ENCODE data around the gene WDR59.

GRCh38 chr16:74991593-74992403, 6.9 kb upstream of the WDR59 start:
- TF ChIP-seq CTCF (IDR thresholded peaks at IDR 0.05) (no peak), POLR2A (IDR thresholded peaks at IDR 0.05) (no peak), EP300 (IDR thresholded peaks at IDR 0.05) (no peak)
